Measurements from ENCODE around the gene MYH4.

GRCh38 chr17:10428781-10429180 is 40.6 kb downstream of the MYH4 start:
- TF ChIP-seq CTCF (IDR thresholded peaks at IDR 0.05) = no peak
- no peak for TF ChIP-seq POLR2A (IDR thresholded peaks at IDR 0.05)
